ENCODE results near the gene SH3RF1.

DNA sequence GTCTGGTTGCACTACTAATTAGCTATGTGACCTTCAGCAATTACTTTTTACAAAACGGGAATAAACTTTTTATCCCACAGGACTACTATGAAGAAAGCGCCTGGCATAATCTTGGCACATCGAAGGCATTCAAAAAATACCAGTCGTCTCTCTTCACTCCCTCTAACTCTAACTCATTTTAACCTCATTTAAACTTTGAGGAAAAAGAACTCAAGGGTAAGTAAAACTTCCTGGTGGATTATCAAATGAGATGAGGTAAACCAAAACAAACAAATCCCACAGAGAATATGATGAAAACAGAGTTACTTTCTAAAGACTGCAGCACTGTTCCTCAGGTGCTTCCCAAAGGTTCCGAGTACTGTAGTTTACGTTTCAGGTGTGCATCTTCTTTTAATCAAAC lies 66.9 kb downstream of the SH3RF1 start:
- TF ChIP-seq, protein P1, sequence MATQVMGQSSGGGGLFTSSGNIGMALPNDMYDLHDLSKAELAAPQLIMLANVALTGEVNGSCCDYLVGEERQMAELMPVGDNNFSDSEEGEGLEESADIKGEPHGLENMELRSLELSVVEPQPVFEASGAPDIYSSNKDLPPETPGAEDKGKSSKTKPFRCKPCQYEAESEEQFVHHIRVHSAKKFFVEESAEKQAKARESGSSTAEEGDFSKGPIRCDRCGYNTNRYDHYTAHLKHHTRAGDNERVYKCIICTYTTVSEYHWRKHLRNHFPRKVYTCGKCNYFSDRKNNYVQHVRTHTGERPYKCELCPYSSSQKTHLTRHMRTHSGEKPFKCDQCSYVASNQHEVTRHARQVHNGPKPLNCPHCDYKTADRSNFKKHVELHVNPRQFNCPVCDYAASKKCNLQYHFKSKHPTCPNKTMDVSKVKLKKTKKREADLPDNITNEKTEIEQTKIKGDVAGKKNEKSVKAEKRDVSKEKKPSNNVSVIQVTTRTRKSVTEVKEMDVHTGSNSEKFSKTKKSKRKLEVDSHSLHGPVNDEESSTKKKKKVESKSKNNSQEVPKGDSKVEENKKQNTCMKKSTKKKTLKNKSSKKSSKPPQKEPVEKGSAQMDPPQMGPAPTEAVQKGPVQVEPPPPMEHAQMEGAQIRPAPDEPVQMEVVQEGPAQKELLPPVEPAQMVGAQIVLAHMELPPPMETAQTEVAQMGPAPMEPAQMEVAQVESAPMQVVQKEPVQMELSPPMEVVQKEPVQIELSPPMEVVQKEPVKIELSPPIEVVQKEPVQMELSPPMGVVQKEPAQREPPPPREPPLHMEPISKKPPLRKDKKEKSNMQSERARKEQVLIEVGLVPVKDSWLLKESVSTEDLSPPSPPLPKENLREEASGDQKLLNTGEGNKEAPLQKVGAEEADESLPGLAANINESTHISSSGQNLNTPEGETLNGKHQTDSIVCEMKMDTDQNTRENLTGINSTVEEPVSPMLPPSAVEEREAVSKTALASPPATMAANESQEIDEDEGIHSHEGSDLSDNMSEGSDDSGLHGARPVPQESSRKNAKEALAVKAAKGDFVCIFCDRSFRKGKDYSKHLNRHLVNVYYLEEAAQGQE (IDR thresholded peaks at IDR 0.05; ENCODE audit: insufficient read depth in 1 of 2, low read depth in 2 of 2, low read length in 1 of 2) = no peak
- TF ChIP-seq, protein P2, sequence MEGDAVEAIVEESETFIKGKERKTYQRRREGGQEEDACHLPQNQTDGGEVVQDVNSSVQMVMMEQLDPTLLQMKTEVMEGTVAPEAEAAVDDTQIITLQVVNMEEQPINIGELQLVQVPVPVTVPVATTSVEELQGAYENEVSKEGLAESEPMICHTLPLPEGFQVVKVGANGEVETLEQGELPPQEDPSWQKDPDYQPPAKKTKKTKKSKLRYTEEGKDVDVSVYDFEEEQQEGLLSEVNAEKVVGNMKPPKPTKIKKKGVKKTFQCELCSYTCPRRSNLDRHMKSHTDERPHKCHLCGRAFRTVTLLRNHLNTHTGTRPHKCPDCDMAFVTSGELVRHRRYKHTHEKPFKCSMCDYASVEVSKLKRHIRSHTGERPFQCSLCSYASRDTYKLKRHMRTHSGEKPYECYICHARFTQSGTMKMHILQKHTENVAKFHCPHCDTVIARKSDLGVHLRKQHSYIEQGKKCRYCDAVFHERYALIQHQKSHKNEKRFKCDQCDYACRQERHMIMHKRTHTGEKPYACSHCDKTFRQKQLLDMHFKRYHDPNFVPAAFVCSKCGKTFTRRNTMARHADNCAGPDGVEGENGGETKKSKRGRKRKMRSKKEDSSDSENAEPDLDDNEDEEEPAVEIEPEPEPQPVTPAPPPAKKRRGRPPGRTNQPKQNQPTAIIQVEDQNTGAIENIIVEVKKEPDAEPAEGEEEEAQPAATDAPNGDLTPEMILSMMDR (IDR thresholded peaks at IDR 0.05) = no peak
- TF ChIP-seq POLR2AphosphoS5 (IDR thresholded peaks at IDR 0.05; ENCODE audit: low read depth, low read length) = no peak
